A549 (cell line): ENCODE data around the gene STX19. TPM values are rescaled to one million over a fixed set of nuclear protein-coding genes. Genes with fewer than 3 reads are reported as not detected.

ENCODE experiments used
- ATAC-seq, 2 experiments: fragments of 200-7000 bp in 1 of 2; fragments of >200 bp in 1 of 2; cut with Nextera tagmentation in 1 of 2; cut with Tn5 transposase in 1 of 2; 3 replicates each; pipeline versions ENCODE4 v1.8.0 to v1.9.1; 2018 to 2020; ENCODE audit warnings: mild to moderate bottlenecking in 1 of 2, moderate library complexity in 1 of 2
- CTCF ChIA-PET: fragments of 300-600 bp; sonication (Branson Sonifier 250); formaldehyde crosslinking; extraction: SDS; loops from one replicate; lab custom pipeline; 2021; ENCODE audit warnings: antibody characterized with exemption, inconsistent platforms; lab: Yijun Ruan, JAX
- POLR2A ChIA-PET: fragments of 350-600 bp; formaldehyde crosslinking; extraction: SDS; loops from one replicate; lab custom pipeline; 2021; ENCODE audit warnings: antibody characterized with exemption, inconsistent platforms; lab: Yijun Ruan, JAX
- DNase-seq, 2 experiments: peaks; one replicate each; pipeline versions ENCODE4 v3.0.0 to v3.0.0-alpha.2; 2011 to 2016; ENCODE audit warnings: low read depth in 1 of 2, low spot score in 1 of 2
- FAIRE-seq: peaks from 2 replicates; lab custom pipeline; 2011; peaks lifted over from hg19 to GRCh38; lab: Jason Lieb, UNC
- H3K27ac ChIP-seq, 2 experiments: fragments of >200 bp; sonication (Bioruptor Twin); formaldehyde crosslinking; 3 replicates each; pipeline ENCODE4 v1.5.1; 2016 to 2017
- H3K4me1 ChIP-seq: fragments of >200 bp; sonication (Bioruptor Twin); formaldehyde crosslinking; 3 replicates; pipeline ENCODE4 v1.6.1; 2016
- H3K4me2 ChIP-seq: fragments of >200 bp; sonication (Bioruptor Twin); formaldehyde crosslinking; 3 replicates; pipeline ENCODE4 v1.6.1; 2016
- H3K4me3 ChIP-seq: fragments of >200 bp; sonication (Bioruptor Twin); formaldehyde crosslinking; 3 replicates; pipeline ENCODE4 v1.5.1; 2016
- H3K9me3 ChIP-seq: fragments of >200 bp; sonication (Bioruptor Twin); formaldehyde crosslinking; 3 replicates; pipeline ENCODE4 v1.6.1; 2016
- BHLHE40 ChIP-seq: IDR thresholded peaks from 2 replicates; pipeline ENCODE4 v1.6.1; 2012; ENCODE audit warnings: low read depth, low read length, inconsistent platforms
- CHD2 ChIP-seq: fragments of 150-350 bp; IDR thresholded peaks from 2 replicates; pipeline ENCODE4 v1.6.1; 2014; ENCODE audit warnings: low read length; ENCODE audit not compliant: partially characterized antibody
- EP300 ChIP-seq, 2 experiments: fragments of >200 bp; sonication (Bioruptor Twin); formaldehyde crosslinking; IDR thresholded peaks; 2 replicates in 1 of 2; 3 replicates in 1 of 2; pipeline ENCODE4 v1.6.1; 2016 to 2017
- FOSL2 ChIP-seq, 2 experiments: fragments of 450-650 bp in 1 of 2; fragments of >200 bp in 1 of 2; sonication (Bioruptor Twin) in 1 of 2; formaldehyde crosslinking; IDR thresholded peaks; 2 replicates each; pipeline versions ENCODE4 v1.5.0 to v1.6.1; 2016 to 2020; ENCODE audit warnings: mild to moderate bottlenecking in 1 of 2, moderate library complexity in 1 of 2
- GATA3 ChIP-seq: IDR thresholded peaks from 2 replicates; pipeline ENCODE4 v1.6.1; 2012; ENCODE audit warnings: borderline replicate concordance
- HDAC2 ChIP-seq: fragments of 200-600 bp; sonication (generic); IDR thresholded peaks from 2 replicates; pipeline ENCODE4 v1.6.1; 2016
- HMGXB4 ChIP-seq: fragments of 250-450 bp; sonication (Bioruptor Pico); IDR thresholded peaks from 2 replicates; pipeline ENCODE4 v1.5.0; 2021; ENCODE audit warnings: mild to moderate bottlenecking, moderate library complexity, borderline replicate concordance
- HOXB13 ChIP-seq: fragments of 250-450 bp; sonication (Bioruptor Pico); IDR thresholded peaks from 2 replicates; pipeline ENCODE4 v1.5.0; 2020; ENCODE audit warnings: low read depth, mild to moderate bottlenecking, moderate library complexity
- HOXB5 ChIP-seq: fragments of 250-450 bp; sonication (Bioruptor Pico); IDR thresholded peaks from 2 replicates; pipeline ENCODE4 v1.5.0; 2020; ENCODE audit warnings: mild to moderate bottlenecking, moderate library complexity
- JUNB ChIP-seq: fragments of >200 bp; sonication (Bioruptor Twin); formaldehyde crosslinking; IDR thresholded peaks from 2 replicates; pipeline ENCODE4 v1.6.1; 2016
- MAFK ChIP-seq: fragments of 450-650 bp; IDR thresholded peaks from 2 replicates; pipeline ENCODE4 v1.6.1; 2014; ENCODE audit not compliant: partially characterized antibody
- MYC ChIP-seq: IDR thresholded peaks from 2 replicates; pipeline ENCODE4 v1.6.1; 2012; ENCODE audit warnings: mild to moderate bottlenecking, inconsistent platforms, low read length, improper control_type of control experiment, borderline replicate concordance
- PBX3 ChIP-seq: IDR thresholded peaks from 2 replicates; pipeline ENCODE4 v1.6.1; 2012
- POLR2A ChIP-seq: IDR thresholded peaks from 2 replicates; pipeline ENCODE4 v1.6.1; 2012; ENCODE audit warnings: mild to moderate bottlenecking, low read length
- REST ChIP-seq: fragments of 200-600 bp; sonication (generic); IDR thresholded peaks from 2 replicates; pipeline ENCODE4 v1.6.1; 2016; ENCODE audit warnings: antibody characterized with exemption, mild to moderate bottlenecking, moderate library complexity
- RNF2 ChIP-seq: fragments of 200-600 bp; sonication (generic); IDR thresholded peaks from 2 replicates; pipeline ENCODE4 v1.6.1; 2016; ENCODE audit warnings: low read depth, mild to moderate bottlenecking, antibody characterized with exemption, moderate library complexity, borderline replicate concordance
- SMC3 ChIP-seq: fragments of >200 bp; sonication (Bioruptor Twin); formaldehyde crosslinking; IDR thresholded peaks from 3 replicates; pipeline ENCODE4 v1.6.1; 2018; ENCODE audit warnings: inconsistent platforms
- TP53 ChIP-seq: fragments of 250-450 bp; sonication (Bioruptor Pico); IDR thresholded peaks from 2 replicates; pipeline ENCODE4 v1.5.0; 2021; ENCODE audit warnings: mild to moderate bottlenecking, moderate library complexity
- WGBS: methylation state at CpG from one replicate; pipeline ENCODE4 v1.1.6; 2017; ENCODE audit errors: missing lambda C conversion rate; 5-methylcytosine and 5-hydroxymethylcytosine counted together
- polyA plus RNA-seq, 4 experiments: library from polyadenylated mRNA; depleted of rRNA in 3 of 4; stranded (reverse); fragments of >200 nt; fragmentation: RNase III in 1 of 4; extraction: RNeasy Plus Mini Kit Qiagen cat#74134 plus additional on column Dnase treatment in 1 of 4; gene quantifications; 2 replicates in 3 of 4; 3 replicates in 1 of 4; pipeline ENCODE4 v1.2.3, GENCODE V29; 2011 to 2017
- TF ChIP-seq, protein P1 (sequence below): IDR thresholded peaks from 2 replicates; pipeline ENCODE4 v1.6.1; 2012; ENCODE audit warnings: low read depth, borderline replicate concordance
- TF ChIP-seq, protein P2 (sequence below): fragments of >200 bp; sonication (Bioruptor Twin); formaldehyde crosslinking; IDR thresholded peaks from 3 replicates; pipeline ENCODE4 v1.6.1; 2016

STX19 gene
- polyA plus RNA-seq, 2 of the 4 experiments (the other 2 are of a cell fraction): 0.17 TPM; not detected in 1

DNA sequence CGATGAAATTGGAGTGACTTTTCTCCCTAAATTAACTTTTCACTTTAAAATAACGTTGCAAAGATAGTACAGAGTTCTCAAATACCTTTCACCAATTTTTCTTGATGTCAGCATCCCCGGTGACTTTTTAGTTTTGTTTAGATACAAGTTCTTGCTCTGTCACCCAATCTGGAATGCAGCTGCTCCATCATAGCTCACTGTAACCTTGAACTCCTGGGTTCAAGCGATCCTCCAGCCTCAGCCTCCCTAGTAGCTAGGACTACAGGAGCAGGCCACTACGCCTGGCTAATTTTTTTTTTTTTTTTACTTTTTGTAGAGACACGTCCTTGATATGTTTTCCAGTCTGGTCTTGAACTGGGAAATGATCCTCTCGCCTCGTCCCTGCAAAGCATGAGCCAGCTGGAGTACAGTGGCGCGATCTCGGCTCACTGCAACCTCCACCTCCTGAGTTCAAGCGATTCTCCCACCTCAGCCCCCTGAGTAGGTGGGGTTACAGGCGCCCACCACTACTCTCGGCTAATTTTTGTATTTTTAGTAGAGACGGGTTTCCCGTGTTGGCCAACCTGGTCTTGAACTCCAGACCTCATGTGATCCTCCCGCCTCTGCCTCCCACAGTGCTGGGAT is 35.2 kb upstream of the STX19 start:
- Histone ChIP-seq H3K9me3 (no peaks in the 10 kb centered on the region), H3K4me3 (peak overlapping the region; percentile 56)
- TF ChIP-seq HOXB5 (CRISPR knock-in tag) (no peak), MYC (no peak), FOSL2 (IDR thresholded peaks at IDR 0.05) (no peak), FOSL2 (CRISPR knock-in tag; IDR thresholded peaks at IDR 0.05) (no peak), BHLHE40 (no peak), PBX3 (no peak), JUNB (no peak), RNF2 (no peak), HMGXB4 (CRISPR knock-in tag) (no peak), EP300 (IDR thresholded peaks at IDR 0.05) (no peak), TP53 (CRISPR knock-in tag) (no peak), HOXB13 (CRISPR knock-in tag) (no peak)
- TF ChIP-seq, protein P1, sequence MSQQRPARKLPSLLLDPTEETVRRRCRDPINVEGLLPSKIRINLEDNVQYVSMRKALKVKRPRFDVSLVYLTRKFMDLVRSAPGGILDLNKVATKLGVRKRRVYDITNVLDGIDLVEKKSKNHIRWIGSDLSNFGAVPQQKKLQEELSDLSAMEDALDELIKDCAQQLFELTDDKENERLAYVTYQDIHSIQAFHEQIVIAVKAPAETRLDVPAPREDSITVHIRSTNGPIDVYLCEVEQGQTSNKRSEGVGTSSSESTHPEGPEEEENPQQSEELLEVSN: no peak
- TF ChIP-seq, all 56 proteins: peak for 0
- DNase-seq (no peak), FAIRE-seq (no peak), ATAC-seq (peak in 1 of 2 experiments; percentile 14; a peak in 3 of 6 replicates)
- WGBS: 30% methylated on average over 17 of the region's 17 CpGs
- Histone ChIP-seq H3K4me1 (peaks cover 18% of the 10 kb centered on the region; the same call in 2 of the 3 replicates), H3K27ac (peak overlapping the region; percentile 94 to 96), H3K4me2 (peak overlapping the region; percentile 83)
- ChIA-PET CTCF (no interaction called here), POLR2A (interaction anchor here (0.6 to 1.9 kb wide), 8 partner anchors 8 to 90 kb away, joined by 3 to 20 read pairs (median 6); partner anchors contain the start of genes ARL13B and PROS1)

DNA sequence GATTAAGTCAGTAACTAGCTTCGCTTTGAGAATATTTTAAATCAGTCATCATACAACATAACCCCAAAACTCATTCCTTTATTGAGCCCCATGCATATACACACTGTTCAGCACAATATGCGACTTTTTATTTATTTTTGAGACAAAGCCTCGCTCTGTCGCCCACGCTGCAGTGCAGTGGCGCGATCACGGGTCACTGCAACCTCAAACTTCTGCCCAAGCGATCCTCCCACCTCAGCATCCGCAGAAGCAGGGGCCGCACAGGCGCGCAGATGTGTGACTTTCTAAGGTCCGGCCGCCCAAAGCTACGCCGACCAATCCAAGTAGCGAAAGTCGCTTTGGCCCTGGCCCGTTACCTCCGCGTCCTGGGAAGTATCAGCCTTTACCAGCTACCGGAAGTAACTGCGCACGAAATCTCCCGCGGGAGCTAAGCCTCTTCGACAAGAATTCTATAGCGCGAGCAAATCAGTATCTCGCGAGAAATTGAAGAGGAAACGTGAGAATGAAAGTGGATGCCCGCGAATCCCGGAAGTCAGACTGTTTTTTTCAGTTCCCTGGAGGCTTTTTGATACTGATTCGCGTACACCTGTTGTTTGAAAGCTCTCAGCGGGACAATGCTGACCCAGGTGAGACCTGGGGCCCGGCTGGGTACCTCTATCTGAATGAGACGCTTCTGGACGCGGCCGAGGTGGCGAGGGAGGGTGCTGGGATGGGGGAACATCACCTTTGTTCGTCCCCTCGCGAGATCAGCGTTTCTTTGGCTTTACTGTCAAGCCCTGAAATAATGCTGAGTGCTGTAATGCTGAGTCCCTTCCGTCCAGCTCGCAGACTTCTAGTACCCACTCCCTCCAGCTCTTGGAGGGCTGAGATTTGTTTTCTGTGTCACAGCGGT is 34.4 kb upstream of the STX19 start, which contains the start of the genes DHFR2 and NSUN3:
TSS of gene DHFR2 (minus strand) at position 404 of the 892 bp plus-strand sequence. CDS start 1,405 bp downstream, outside the sequence.
TSS of gene NSUN3 (plus strand) at position 549 of the 892 bp plus-strand sequence. CDS start at position 615, 66 bp downstream.
- POLR2A ChIA-PET: interaction anchor here (0.6 to 1.9 kb wide), 11 partner anchors 9 to 89 kb away, joined by 3 to 20 read pairs (median 4); partner anchors contain the start of genes ARL13B and PROS1
- H3K4me1 ChIP-seq: peaks cover 18% of the 10 kb centered on the region; the same call in 2 of the 3 replicates
- under 1% methylated on average over 34 of the region's 52 CpGs for WGBS
- peak within 1 kb of the TSS; percentile 56 for H3K4me3 ChIP-seq
- H3K4me2 ChIP-seq: peak within 1 kb of the TSS; percentile 83
- FAIRE-seq (peak; percentile 56), ATAC-seq (peak; percentile 97 to 98), DNase-seq (peak; percentile 88 to 98)
- H3K9me3 ChIP-seq: no peaks in the 10 kb centered on the region
- H3K27ac ChIP-seq: peak within 1 kb of the TSS; percentile 94 to 96
- CTCF ChIA-PET: interaction anchor here (1.0 to 1.2 kb wide), 2 partner anchors 7 to 13 kb away, joined by 3 to 4 read pairs; no protein-coding TSS in a partner anchor
- TF ChIP-seq EP300 (IDR thresholded peaks at IDR 0.05): no peak
- TF ChIP-seq SMC3: no peak
- TF ChIP-seq MAFK: peak; percentile 95
- peak; percentile 96 for TF ChIP-seq CHD2
- no peak for TF ChIP-seq HDAC2
- peak; percentile 94 for TF ChIP-seq REST
- TF ChIP-seq, protein P2, sequence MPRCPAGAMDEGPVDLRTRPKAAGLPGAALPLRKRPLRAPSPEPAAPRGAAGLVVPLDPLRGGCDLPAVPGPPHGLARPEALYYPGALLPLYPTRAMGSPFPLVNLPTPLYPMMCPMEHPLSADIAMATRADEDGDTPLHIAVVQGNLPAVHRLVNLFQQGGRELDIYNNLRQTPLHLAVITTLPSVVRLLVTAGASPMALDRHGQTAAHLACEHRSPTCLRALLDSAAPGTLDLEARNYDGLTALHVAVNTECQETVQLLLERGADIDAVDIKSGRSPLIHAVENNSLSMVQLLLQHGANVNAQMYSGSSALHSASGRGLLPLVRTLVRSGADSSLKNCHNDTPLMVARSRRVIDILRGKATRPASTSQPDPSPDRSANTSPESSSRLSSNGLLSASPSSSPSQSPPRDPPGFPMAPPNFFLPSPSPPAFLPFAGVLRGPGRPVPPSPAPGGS: peak; percentile 66; the same call in 1 of the 3 replicates
- TF ChIP-seq, protein P1: peak; percentile 49; the same call in 1 of the 2 replicates
- peak; percentile 58; the same call in 1 of the 2 replicates for TF ChIP-seq GATA3
- no peak for TF ChIP-seq HMGXB4 (CRISPR knock-in tag)
- peak; percentile 79 for TF ChIP-seq POLR2A
- 0 out of 2 replicates have a peak, but pooled peaks have one; percentile 49 for TF ChIP-seq MYC
